Measurements from ENCODE around the gene RAB40A.

DNA sequence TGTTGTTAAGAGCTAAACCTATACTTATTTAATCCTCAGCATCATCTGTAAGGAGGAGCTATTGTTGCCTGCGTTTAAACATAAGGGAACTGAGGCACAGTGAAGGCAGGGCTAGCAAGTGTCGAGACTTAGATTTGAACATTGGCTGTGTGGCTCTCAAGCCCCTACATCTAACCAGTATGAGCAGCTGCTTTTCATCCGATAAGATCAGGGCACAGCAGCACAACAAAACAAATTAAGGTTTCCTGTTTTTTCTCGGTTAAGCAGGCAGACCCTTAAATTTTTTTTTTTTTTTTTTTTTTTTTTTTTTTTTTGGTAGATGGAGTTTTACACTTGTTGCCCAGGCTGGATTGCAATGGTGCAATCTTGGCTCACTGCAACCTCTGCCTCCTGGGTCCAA, 35.6 kb downstream of the RAB40A start:
- TF ChIP-seq EP300 (IDR thresholded peaks at IDR 0.05) (no peak), CTCF (IDR thresholded peaks at IDR 0.05) (no peak), POLR2A (IDR thresholded peaks at IDR 0.05) (no peak), POLR2AphosphoS5 (IDR thresholded peaks at IDR 0.05) (no peak)

All from gastroesophageal sphincter (tissue), 3 donors.